LNCAP (cell line): Measurements from ENCODE around the gene GLS.

Source experiments
- TF ChIP-seq, protein P1 (sequence below): fragments of 450-650 bp; IDR thresholded peaks from 2 replicates; pipeline ENCODE4 v1.5.1; 2017; ENCODE audit warnings: mild to moderate bottlenecking

Gene GLS

DNA sequence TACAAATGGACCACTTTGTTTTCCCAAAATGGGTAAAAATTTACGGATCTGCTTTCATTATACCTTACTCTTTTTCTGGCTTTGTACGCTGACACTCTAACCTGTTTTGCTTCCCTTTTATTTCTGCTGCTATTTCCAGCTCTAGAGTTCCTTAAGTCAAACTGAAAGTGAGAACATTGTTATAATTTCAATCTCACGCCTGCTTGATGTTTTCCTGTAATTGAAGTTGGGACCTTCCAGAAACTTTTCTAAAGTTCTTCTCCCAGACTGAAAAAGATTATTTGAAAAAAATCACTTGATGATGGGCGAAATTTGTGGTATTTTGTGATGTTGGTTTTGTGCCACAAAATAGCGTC lies 1.8 kb downstream of the GLS start:
- TF ChIP-seq, protein P1, sequence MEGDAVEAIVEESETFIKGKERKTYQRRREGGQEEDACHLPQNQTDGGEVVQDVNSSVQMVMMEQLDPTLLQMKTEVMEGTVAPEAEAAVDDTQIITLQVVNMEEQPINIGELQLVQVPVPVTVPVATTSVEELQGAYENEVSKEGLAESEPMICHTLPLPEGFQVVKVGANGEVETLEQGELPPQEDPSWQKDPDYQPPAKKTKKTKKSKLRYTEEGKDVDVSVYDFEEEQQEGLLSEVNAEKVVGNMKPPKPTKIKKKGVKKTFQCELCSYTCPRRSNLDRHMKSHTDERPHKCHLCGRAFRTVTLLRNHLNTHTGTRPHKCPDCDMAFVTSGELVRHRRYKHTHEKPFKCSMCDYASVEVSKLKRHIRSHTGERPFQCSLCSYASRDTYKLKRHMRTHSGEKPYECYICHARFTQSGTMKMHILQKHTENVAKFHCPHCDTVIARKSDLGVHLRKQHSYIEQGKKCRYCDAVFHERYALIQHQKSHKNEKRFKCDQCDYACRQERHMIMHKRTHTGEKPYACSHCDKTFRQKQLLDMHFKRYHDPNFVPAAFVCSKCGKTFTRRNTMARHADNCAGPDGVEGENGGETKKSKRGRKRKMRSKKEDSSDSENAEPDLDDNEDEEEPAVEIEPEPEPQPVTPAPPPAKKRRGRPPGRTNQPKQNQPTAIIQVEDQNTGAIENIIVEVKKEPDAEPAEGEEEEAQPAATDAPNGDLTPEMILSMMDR, result no peak

DNA sequence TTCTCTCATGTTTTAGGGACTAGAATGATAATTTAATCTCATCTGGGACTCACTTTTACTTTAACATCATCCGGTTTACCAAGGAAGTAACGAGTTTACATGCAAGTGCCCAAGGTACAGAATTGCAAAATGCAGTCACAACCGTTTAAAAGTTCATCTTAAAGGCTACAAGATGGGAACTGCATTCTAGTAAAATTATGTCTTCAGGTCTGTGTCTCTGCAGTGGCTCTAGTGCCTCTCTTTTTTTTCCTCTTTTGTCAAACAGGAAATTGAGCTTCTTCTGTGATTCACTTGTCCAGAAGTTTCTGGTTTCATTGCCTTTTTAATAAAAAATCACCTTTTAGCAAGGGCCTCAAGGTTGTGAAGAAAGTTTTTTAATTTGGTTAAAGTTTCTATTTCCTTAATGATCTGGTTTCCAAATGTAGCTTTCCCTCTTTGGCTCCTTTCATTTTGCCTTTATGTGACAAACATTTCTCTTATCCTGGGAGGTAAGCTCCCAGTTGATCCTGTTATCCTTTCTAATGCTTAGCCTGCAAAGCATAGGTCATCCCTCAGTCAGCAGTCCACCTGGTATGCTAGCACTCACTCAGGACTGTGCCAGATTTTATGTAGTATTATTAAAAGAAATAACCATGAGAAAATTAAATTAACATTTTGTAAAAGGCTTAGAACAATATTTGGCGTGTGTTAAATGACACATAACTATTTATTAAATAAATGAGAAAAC lies 2.4 kb downstream of the GLS start:
- TF ChIP-seq, protein P1, result no peak

DNA sequence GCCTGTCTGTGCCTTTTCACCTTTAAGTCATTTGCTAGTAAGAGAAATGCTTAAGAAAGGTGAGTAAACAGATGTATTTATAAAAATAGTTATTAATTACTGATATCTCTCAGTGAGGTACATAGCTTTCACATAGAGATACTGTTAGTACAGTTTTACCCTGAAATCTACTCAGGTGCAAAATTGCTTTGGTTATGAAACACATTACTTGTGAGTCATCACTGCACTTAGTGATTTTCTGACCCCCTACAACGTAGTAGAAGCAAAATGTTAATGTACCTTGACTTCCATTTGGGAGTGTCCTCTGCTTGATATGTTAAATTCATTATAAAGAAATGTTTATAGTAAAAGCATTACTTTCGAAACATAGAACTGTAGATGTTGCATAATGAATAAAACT lies 6.5 kb downstream of the GLS start:
- TF ChIP-seq, protein P1, result no peak

DNA sequence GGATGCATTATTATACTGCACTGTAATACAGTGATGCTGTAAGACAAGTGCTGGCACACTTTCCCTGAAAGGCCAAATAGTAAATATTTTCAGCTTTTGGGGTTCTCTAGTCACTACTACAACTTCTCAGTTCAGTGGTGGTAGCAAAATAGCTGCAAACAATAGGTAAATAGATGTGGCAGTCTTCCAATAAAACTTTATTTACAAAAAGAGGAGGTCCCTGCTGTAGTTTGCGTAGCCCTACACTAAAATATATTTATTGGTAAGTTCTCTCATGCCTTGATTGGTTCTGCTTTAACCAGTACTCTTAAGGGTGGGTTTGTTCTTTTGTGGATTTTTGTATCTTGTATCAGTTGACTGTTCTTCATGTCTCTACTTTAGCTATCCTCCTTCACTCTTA lies 7.8 kb downstream of the GLS start:
- TF ChIP-seq, protein P1, result no peak

DNA sequence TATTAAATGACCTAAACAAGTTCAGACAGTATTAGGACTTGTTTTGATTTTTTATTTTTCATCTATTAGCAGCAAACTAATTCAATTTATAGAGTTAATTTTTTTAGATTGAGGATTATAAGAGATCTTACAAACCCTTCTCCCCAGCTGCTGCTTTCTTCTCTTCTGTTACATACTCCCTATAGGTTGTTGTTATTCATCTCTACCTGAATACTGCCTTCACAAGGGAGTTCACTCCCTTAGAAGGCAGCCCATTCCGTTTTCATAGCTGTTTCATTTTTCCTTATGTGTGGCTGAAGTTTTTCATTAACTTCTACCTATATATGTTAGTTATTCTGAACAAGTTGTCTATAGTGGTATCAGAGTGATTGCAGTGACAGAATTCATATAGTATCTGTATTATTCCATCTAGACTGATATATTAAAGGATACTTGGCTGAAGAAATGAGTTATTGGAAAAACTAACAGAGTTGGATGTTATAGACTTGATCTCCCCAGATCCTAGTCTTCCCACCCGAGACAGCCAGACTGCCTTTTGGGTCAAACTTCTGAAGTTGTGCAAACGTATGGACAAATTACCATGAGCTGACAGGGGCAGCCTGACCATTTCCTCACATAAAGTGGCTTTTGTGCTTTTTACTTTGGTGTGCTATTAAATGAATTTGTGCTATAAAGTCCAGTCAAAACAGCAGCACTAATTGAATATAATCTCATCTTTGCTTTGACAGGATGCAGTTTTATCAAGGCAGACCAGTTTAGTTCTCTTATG lies 8.7 kb downstream of the GLS start:
- TF ChIP-seq, protein P1, result no peak

DNA sequence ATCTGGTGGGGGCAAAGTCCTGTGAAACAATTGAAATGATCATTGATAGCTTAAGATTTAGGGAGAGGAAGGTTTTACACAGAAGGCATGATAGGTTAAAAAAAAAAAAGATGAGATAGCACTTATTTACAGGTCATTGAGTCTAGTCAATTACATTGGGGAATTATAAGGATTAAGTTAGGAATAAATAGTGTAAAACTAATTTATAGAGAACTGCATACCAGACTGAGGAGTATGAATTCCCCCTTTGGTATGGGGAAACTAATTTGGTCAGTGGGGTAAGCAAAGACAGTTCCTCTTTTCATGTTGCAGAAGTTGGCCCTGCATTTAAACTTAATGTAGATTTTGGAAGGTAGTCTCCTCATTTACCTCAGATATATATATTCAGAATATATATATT lies 10.8 kb downstream of the GLS start:
- TF ChIP-seq, protein P1, result no peak

DNA sequence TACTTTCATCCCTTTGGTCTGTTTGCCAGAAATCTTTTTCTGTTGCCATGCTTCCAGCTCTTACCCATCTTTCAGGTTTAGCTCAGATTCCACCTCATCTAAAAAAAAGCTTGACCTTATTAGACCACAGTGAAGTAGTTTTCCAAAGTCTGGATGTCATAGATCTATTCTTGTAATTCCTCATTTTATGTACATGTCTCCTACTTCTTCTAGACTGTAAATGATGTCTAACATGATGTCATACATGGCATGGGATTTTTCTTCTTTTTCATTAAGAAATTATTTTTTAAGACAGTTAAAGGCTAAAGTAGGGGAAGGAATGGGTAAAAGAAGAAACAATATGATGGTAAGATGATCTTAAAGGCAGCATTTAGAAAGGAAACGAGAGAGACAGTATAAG lies 11.3 kb downstream of the GLS start:
- TF ChIP-seq, protein P1, result no peak
